Endothelial cell of umbilical vein (primary cell): ENCODE results near the gene RIOK3. TPM values are rescaled to one million over a fixed set of nuclear protein-coding genes. Genes with fewer than 3 reads are reported as not detected.
A peak's percentile ranks its signal among the peaks of the same experiment; 100 is the strongest.

Experiments used
- BruUV-seq: library from RNA; stranded (reverse); fragments of 400-500 nt; replicated peaks from 2 replicates; lab custom pipeline; 2021; lab: Mats Ljungman, UMichigan
- CTCF ChIA-PET: fragments of 300-600, 350-600 bp; sonication (Branson Sonifier 250); formaldehyde crosslinking; loops from one replicate; lab custom pipeline; 2021; ENCODE audit warnings: antibody characterized with exemption, inconsistent platforms; lab: Charles Lee
- POLR2A ChIA-PET: fragments of 300-600, 350-600 bp; sonication (Branson Sonifier 250); formaldehyde crosslinking; loops from one replicate; lab custom pipeline; 2021; ENCODE audit warnings: antibody characterized with exemption, inconsistent platforms; lab: Charles Lee
- DNase-seq: peaks from one replicate; pipeline ENCODE4 v3.0.0-alpha.2; 2011; ENCODE audit warnings: low read depth, low spot score
- FAIRE-seq: peaks from 2 replicates; lab custom pipeline; 2011; peaks lifted over from hg19 to GRCh38; lab: Jason Lieb, UNC
- H2AFZ ChIP-seq: 2 replicates; pipeline ENCODE4 v1.6.0; 2012; ENCODE audit warnings: low read depth, low read length, control low read depth, inconsistent platforms
- H3K27ac ChIP-seq: 2 replicates; pipeline ENCODE4 v1.5.1; 2011; ENCODE audit warnings: low read depth, mild to moderate bottlenecking, control low read depth, low read length, moderate library complexity; ENCODE audit not compliant: insufficient read depth
- H3K27me3 ChIP-seq, 2 experiments: 2 replicates each; pipeline versions ENCODE4 v1.6.0 to v1.6.1; 2011; ENCODE audit warnings: low read length in 2 of 2, mixed read lengths in 1 of 2; ENCODE audit not compliant: control insufficient read depth in 2 of 2, insufficient read depth in 2 of 2
- H3K36me3 ChIP-seq, 2 experiments: 2 replicates in 1 of 2; 3 replicates in 1 of 2; pipeline ENCODE4 v1.5.1; 2011; ENCODE audit warnings: low read length in 2 of 2, mild to moderate bottlenecking in 1 of 2, moderate library complexity in 1 of 2; ENCODE audit not compliant: control insufficient read depth in 2 of 2, insufficient read depth in 2 of 2; ENCODE audit errors: extremely low read depth in 1 of 2
- H3K4me1 ChIP-seq: 3 replicates; pipeline ENCODE4 v1.5.1; 2011; ENCODE audit warnings: mild to moderate bottlenecking, low read length; ENCODE audit not compliant: control insufficient read depth, insufficient read depth; ENCODE audit errors: extremely low read depth
- H3K4me2 ChIP-seq: 2 replicates; pipeline ENCODE4 v1.6.1; 2011; ENCODE audit warnings: low read length, control low read depth, mixed read lengths; ENCODE audit not compliant: insufficient read depth
- H3K4me3 ChIP-seq, 3 experiments: fragments of 200-600 bp in 1 of 3; sonication (generic), shearing (Covaris generic) in 1 of 3; replicated peaks in 1 of 3; 2 replicates each; pipeline ENCODE4 v1.5.1; 2011 to 2016; ENCODE audit warnings: control low read depth in 3 of 3, low read length in 3 of 3, mild to moderate bottlenecking in 2 of 3, inconsistent platforms in 1 of 3, low read depth in 1 of 3, moderate library complexity in 1 of 3; ENCODE audit not compliant: insufficient read depth in 1 of 3
- H3K79me2 ChIP-seq: 2 replicates; pipeline ENCODE4 v1.6.0; 2012; ENCODE audit warnings: low read length, inconsistent platforms; ENCODE audit not compliant: control insufficient read depth, insufficient read depth
- H3K9ac ChIP-seq: replicated peaks from 2 replicates; pipeline ENCODE3; 2011; ENCODE audit warnings: low read length, control low read depth; ENCODE audit not compliant: insufficient read depth; ENCODE audit errors: extremely low read depth
- H3K9me1 ChIP-seq: replicated peaks from 3 replicates; pipeline ENCODE4 v1.6.0; 2011; ENCODE audit warnings: mild to moderate bottlenecking, low read length; ENCODE audit not compliant: control insufficient read depth, insufficient read depth; ENCODE audit errors: extremely low read depth
- H3K9me3 ChIP-seq: replicated peaks from 2 replicates; pipeline ENCODE4 v1.5.1; 2012; ENCODE audit warnings: low read length, inconsistent platforms; ENCODE audit not compliant: control insufficient read depth, insufficient read depth
- H4K20me1 ChIP-seq: replicated peaks from 2 replicates; pipeline ENCODE3; 2011; ENCODE audit warnings: mild to moderate bottlenecking, low read length; ENCODE audit not compliant: control insufficient read depth, insufficient read depth; ENCODE audit errors: extremely low read depth
- CTCF ChIP-seq, 2 donors: IDR thresholded peaks; 1 replicate in 1 of 2; 2 replicates in 1 of 2; pipeline ENCODE4 v1.5.1; 2011; ENCODE audit warnings: low read length in 2 of 2, mild to moderate bottlenecking in 2 of 2, moderate library complexity in 2 of 2, control low read depth in 1 of 2, inconsistent platforms in 1 of 2, low read depth in 1 of 2; ENCODE audit not compliant: insufficient read depth in 1 of 2; ENCODE audit errors: extremely low read depth in 1 of 2
- EZH2 ChIP-seq: IDR thresholded peaks from 2 replicates; pipeline ENCODE4 v1.6.1; 2012; ENCODE audit warnings: borderline replicate concordance, low read depth, mild to moderate bottlenecking, moderate library complexity, low read length, inconsistent platforms; ENCODE audit not compliant: severe bottlenecking
- FOS ChIP-seq: IDR thresholded peaks from 2 replicates; pipeline ENCODE4 v1.6.1; 2011; ENCODE audit warnings: mild to moderate bottlenecking, low read length, moderate library complexity, borderline replicate concordance; ENCODE audit not compliant: insufficient read depth
- GATA2 ChIP-seq: IDR thresholded peaks from 2 replicates; pipeline ENCODE4 v1.7.0; 2011; ENCODE audit warnings: low read depth, mild to moderate bottlenecking, moderate library complexity, mixed read lengths, low read length; ENCODE audit not compliant: insufficient read length, insufficient read depth
- JUN ChIP-seq: IDR thresholded peaks from 2 replicates; pipeline ENCODE4 v1.6.1; 2011; ENCODE audit warnings: borderline replicate concordance, low read depth; ENCODE audit not compliant: insufficient read length, insufficient read depth
- MYC ChIP-seq: IDR thresholded peaks from one replicate; pipeline ENCODE4 v1.6.1; 2011; ENCODE audit warnings: mild to moderate bottlenecking, low read depth, low read length
- POLR2A ChIP-seq: IDR thresholded peaks from 2 replicates; pipeline ENCODE4 v1.6.1; 2012; ENCODE audit warnings: low read depth, mild to moderate bottlenecking, control low read depth, low read length
- POLR2AphosphoS5 ChIP-seq: IDR thresholded peaks from 2 replicates; pipeline ENCODE4 v1.6.1; 2012; ENCODE audit warnings: low read depth, mild to moderate bottlenecking, control low read depth, low read length, moderate library complexity; ENCODE audit not compliant: insufficient read depth
- dilution Hi-C: fragments of 300-500 bp; cut with MboI; formaldehyde crosslinking; loops from one replicate; pipeline ENCODE4 v1.15.0; 2019; ENCODE audit warnings: low sequenced_read_pairs; ENCODE audit not compliant: extremely low pct_ligation_motif_present
- intact Hi-C: fragments of 100-400 bp; cut with micrococcal nuclease; formaldehyde crosslinking; loops from one replicate; pipeline ENCODE4 v1.10.0; 2022
- polyA plus RNA-seq, 4 experiments: library from polyadenylated mRNA; depleted of rRNA in 3 of 4; stranded (reverse) in 3 of 4; unstranded in 1 of 4; fragments of >200 nt; gene quantifications; 2 replicates each; pipeline versions ENCODE4 v1.2.1 to v1.2.3, GENCODE V29; 2011 to 2012; ENCODE audit warnings: missing spikeins in 1 of 4
- total RNA-seq: library from RNA; stranded (reverse); gene quantifications from 2 replicates; pipeline ENCODE4 v1.2.3, GENCODE V29; 2021
- TF ChIP-seq, protein P1 (sequence below): IDR thresholded peaks from 2 replicates; pipeline ENCODE4 v1.6.1; 2011; ENCODE audit not compliant: insufficient read depth, insufficient read length

The RIOK3 gene
- total and polyA plus RNA-seq, 2 donors (not counting 3 experiments of a cell fraction or from before 2014, with no cell fraction given), result 14.8 to 50.7 TPM

DNA sequence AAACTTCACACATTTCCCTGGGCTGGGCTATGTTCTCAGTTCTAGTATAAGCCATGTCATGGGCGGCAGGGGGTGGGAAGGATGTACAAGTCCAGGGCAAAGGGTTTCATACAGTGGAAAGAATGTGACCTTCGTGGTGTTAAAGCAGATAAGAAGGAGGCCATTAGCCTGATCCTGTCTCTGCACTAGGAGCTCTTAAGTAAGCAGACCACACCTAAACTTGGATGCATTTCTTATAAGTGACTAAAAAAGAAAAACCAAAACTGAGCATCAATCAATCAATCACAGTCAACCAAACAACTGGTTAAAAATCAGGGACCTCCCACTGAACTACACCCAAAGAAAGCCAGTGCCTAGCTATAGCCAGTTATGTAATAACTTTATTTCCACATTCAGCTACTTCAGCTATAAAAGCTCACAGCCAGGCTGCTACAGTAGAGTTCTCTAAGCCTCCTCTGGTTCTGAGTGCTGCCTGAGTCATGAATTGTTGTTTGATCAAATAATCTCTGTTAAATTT lies 46.8 kb upstream of the RIOK3 start:
- intact Hi-C loops, result no loop called here
- peaks cover 12% of the 10 kb centered on the region for H3K4me1 ChIP-seq
- H3K9me3 ChIP-seq, result no peaks in the 10 kb centered on the region
- ChIA-PET POLR2A (no interaction called here), CTCF (interaction anchor here (1.0 to 3.0 kb wide), 7 partner anchors 24 to 375 kb away, joined by 3 to 22 read pairs (median 4); no protein-coding TSS in a partner anchor)
- TF ChIP-seq POLR2AphosphoS5 (no peak), MYC (no peak)
- no peaks in the 10 kb centered on the region for H3K36me3 ChIP-seq
- BruUV-seq, result no TSS peak
- no peaks in the 10 kb centered on the region for H3K27me3 ChIP-seq
- no peaks in the 10 kb centered on the region for H3K79me2 ChIP-seq
- H3K4me3 ChIP-seq, result no peak overlapping the region
- no peaks in the 10 kb centered on the region for H3K9me1 ChIP-seq
- FAIRE-seq (peak; percentile 69), DNase-seq (peak; percentile 19)
- no peak overlapping the region for H3K9ac ChIP-seq
- H2AFZ ChIP-seq, result no peak overlapping the region
- no peak overlapping the region for H3K27ac ChIP-seq
- no peaks in the 10 kb centered on the region for H4K20me1 ChIP-seq
- dilution Hi-C loops, result no loop called here
- no peak overlapping the region for H3K4me2 ChIP-seq

GRCh38 chr18:23412351-23412964 lies 40.6 kb upstream of the RIOK3 start:
- no peaks in the 10 kb centered on the region for H3K36me3 ChIP-seq
- TF ChIP-seq EZH2, result no peak
- TF ChIP-seq CTCF (IDR thresholded peaks at IDR 0.05; ENCODE audit: extremely low read depth in 1 of 2, insufficient read depth in 1 of 2, low read depth in 1 of 2, low read length in 2 of 2), result no peak
- TF ChIP-seq POLR2AphosphoS5, result no peak
- TF ChIP-seq FOS, result no peak
- no peak for TF ChIP-seq JUN
- no peak for TF ChIP-seq MYC
- TF ChIP-seq, protein P1, sequence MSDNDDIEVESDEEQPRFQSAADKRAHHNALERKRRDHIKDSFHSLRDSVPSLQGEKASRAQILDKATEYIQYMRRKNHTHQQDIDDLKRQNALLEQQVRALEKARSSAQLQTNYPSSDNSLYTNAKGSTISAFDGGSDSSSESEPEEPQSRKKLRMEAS, result no peak
- TF ChIP-seq POLR2A, result no peak
- TF ChIP-seq GATA2, result no peak
- H3K9ac ChIP-seq, result no peak overlapping the region
- DNase-seq, result no peak
- POLR2A ChIA-PET, result no interaction called here
- no peaks in the 10 kb centered on the region for H3K27me3 ChIP-seq
- H3K27ac ChIP-seq, result no peak overlapping the region
- no peak overlapping the region for H2AFZ ChIP-seq
- dilution Hi-C loops, result no loop called here
- H3K4me1 ChIP-seq, result no peaks in the 10 kb centered on the region
- H4K20me1 ChIP-seq, result no peaks in the 10 kb centered on the region
- no TSS peak for BruUV-seq
- CTCF ChIA-PET, result interaction anchor here (0.7 to 4.9 kb wide), 43 partner anchors 7 to 613 kb away, joined by 3 to 92 read pairs (median 6); partner anchors contain the start of gene RBBP8
- H3K79me2 ChIP-seq, result no peaks in the 10 kb centered on the region
- FAIRE-seq, result no peak
- H3K9me1 ChIP-seq, result no peaks in the 10 kb centered on the region
- intact Hi-C loops, result loop anchor here (1.0 to 10.0 kb wide), 3 partner anchors 32 to 598 kb away; no protein-coding TSS in a partner anchor
- no peak overlapping the region for H3K4me2 ChIP-seq
- no peaks in the 10 kb centered on the region for H3K9me3 ChIP-seq
- H3K4me3 ChIP-seq, result no peak overlapping the region
